ENCODE results near the gene ZNF77.
"Not testable (repeated sequence)": the region's sequence is repeated elsewhere in the genome, so short reads cannot be mapped to it uniquely, and the experiment has no call there.

ZNF77 gene

DNA sequence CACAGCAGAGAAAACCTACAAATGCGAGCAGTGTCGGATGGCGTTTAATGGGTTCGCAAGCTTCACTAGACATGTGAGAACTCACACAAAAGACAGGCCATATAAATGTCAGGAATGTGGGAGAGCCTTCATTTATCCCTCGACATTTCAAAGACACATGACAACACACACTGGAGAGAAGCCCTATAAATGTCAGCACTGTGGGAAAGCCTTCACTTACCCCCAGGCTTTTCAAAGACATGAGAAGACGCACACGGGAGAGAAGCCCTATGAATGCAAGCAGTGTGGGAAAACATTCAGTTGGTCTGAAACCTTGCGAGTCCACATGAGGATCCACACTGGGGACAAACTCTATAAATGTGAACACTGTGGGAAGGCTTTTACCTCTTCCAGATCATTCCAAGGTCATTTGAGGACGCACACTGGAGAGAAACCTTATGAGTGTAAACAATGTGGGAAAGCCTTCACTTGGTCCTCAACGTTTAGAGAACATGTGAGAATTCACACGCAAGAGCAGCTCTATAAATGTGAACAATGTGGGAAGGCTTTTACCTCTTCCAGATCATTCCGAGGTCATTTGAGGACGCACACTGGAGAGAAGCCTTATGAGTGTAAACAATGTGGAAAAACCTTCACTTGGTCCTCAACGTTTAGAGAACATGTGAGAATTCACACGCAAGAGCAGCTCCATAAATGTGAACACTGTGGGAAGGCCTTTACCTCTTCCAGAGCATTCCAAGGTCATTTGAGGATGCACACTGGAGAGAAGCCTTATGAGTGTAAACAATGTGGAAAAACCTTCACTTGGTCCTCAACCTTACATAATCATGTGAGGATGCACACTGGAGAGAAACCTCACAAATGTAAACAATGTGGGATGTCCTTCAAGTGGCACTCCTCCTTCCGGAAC lies 27.2 kb downstream of the ZNF77 start:
- DNase-seq (ENCODE audit: low read depth in 2 of 2): no peak

DNA sequence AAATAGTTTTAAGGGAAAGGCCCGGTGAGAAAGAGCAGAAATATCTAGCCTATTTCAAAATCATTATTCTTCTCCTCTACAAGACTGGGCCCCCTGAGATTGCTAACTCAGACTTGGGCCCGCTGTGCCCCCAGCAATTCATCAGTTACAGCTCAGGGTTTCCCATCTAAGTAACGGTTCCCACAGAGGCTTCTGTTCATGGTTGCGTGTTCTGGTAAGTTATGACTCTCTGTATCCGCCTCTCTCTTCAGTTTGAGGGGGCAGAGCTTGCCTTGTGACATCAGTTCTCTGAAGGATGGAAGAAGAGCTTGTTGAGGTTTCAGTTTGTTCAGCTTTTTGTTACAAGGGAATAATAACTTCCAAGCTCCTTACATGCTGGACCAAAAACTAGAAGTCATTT lies 32.5 kb downstream of the ZNF77 start:
- DNase-seq (ENCODE audit: low read depth in 2 of 2): no peak

DNA sequence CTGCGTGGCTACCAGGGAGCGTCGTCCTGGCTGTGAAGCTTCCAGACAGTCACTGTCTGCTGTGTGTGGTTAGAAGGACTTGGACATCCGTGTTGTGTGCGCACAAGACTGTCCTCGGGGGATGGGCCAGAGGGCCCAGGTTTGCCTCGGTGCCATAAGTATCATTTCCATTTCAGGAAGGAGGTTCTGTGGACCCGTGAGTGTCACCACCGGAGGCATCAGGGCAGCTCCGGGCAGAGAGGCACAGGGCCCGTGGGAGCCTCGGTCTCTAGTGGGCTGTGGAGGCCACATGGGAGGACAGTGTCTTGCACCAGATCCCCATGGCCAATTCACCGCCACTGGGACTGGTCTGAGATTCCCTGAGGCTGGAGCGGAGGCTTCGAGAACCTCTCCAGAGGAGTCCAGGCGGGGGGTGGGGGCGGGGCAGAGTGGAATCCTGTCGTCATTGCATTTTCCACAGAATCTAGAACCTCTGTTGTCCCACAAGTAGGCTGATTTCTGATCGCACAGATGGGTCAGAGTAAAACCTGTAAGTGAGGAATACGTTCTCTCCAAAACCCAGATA lies 38.1 kb downstream of the ZNF77 start:
- no peak for DNase-seq (ENCODE audit: low read depth in 2 of 2)

DNA sequence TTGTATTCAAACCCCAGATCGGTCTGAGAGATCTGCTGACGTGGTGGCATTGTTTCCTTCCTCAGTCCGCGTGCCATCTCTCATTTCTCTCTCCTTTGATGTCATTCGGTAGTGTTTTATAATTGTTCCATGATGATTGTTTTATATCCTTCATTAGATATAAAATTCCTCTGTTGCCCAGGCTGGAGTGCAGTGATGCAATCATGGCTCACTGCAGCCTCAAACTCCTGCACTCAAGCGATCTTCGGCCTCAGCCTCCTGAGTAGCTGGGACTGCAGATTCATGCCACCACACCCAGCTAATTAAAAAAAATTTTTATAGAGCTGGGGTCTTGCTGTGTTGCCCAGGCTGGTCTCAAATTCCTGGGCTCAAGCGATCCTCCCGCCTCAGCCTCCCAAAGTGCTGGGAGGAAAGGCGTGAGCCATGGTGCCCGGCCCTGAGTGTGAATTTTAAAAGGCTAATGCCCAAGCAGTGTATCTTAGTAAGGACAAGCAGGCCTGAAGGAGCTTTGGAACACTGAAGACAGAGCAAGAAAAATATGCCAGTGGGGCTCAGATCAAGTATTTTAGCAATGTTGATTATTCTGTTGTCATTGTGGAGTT lies 38.8 kb downstream of the ZNF77 start:
- no peak for DNase-seq (ENCODE audit: low read depth in 2 of 2)

DNA sequence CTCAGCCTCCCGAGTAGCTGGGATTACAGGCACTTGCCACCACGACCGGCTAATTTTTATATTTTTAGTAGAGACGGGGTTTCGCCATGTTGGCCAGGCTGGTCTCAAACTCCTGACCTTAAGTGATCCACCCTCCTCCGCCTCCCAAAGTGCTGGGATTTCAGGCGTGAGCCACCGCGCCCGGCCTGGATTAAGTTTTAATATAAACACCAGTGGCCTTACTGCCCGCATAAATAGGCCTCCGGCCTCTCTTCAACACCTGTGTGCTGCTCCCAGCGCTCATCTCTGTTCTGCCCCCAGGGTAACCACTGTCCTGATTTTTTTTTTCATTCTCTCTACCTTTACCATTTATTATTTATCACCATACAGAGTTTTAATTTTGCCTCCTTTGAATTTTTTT lies 41.4 kb downstream of the ZNF77 start:
- not testable (repeated sequence) for DNase-seq (ENCODE audit: low read depth in 2 of 2)

DNA sequence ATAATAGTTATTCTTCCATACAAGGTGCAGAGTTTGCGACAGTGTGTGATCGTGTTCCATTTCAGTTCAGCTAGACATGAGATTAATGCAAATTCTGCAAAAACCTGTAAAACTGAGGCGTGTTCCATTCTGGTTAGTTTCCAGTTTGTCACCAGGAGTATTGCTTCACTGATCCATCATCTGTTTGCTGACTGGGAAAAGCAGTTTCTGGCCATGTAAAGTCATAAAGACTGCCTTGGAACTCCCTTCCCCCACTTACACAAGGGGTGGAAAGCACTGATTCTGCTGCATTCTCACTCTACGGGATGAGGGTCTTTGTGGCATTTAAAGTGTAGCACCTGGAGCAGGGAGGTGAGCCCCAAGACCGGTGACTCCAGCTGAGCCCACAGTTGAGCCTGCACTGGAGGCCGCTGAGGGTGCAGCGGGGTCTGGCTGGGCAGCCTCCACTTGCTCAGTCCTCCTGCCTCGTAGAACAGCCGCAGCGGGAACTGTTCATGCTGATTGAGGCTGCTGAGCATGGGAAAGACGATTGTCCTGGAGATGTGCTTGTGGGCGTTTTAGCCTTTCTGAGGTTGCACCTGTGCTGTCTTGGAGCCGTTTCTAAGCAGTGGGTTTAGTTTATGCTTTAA lies 42.1 kb downstream of the ZNF77 start:
- DNase-seq (ENCODE audit: low read depth in 2 of 2): no peak

DNA sequence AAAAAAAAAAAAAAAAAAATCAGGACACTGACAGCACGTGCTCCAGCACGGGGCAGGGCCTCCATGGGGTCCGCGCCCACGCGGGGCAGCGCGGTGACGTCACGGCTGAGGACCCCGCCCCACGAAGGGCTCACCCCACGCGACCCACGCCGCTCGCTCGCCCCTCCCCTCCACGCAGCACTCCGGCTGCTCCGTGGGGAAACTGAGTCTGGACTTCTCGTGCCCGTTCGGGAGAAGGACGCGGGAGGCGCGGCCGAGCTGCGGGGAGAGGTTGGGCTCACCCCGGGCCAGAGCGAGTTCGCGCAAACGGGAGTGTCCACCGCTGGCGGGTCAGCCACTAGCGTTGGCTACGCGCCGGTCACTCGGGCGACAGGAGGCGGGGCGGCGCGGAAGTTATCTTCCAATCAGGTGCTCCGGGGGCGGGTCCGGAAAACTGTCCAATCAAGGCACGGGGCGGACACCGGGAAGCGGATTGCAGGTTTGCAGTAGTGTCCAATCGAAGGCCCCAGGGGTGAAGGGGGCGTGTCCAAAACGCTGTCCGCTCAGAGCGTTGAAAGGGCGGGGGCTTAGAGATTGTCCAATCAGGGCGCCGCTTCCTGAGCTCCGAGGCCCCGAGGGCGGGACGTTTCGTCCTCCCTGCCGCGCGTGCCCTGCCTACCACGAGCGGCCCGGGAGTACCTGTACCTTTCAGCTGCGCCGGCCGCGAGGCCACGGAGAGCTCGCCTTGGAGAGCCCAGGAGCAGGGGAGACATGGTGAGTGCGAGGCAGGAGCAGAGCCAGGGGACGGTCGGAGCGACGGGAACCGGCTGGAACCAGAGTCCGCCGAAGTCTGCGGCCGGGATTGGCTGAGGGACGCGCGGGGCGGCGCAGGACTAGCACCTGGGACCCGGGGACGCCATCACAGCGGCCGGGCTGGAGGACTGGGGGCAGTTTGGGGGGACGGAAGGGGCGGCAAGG lies 44.2 kb downstream of the ZNF77 start, which contains the start of gene ZNF57:
ZNF57 (plus strand) TSS at position 633 of the 957 bp plus-strand sequence; CDS start at position 751, 118 bp downstream.
- peak; percentile 96 to 97 for DNase-seq (ENCODE audit: low read depth in 2 of 2)

DNA sequence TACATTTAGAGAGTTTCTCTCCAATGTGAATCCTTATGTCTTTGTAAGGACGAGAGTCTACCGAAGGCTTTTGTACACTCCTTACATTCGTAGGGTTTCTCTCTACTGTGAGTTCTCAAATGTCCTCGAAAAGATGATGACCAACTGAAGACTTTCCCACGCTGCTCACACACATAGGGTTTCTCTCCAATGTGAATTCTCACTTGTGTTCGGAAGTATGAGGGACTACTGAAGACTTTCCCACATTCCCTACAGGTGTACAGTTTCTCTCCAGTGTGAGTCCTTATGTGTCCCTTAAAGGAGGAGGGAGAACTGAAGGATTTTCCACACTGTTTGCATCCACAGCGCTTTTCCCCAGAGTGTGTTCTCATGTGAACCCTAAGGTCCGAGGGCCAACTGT lies 48.1 kb downstream of the ZNF77 start:
- no peak for DNase-seq (ENCODE audit: low read depth in 2 of 2)

DNA sequence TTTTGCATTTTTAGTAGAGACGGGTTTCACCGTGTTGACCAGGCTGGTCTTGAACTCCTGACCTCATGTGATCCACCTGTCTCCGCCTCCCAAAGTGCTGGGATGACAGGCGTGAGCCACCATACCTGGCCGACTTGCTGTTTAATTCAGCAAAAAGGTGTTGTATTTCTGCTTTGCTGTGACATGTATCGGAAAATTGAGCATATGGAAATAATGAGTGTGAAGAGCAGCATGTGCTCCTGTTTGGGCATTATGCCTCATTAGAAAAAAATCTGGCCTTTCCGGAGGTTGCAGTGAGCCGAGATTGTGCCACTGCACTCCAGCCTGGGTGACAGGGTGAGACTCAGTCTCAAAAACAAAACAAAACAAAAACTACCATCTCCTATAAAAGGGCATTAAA lies 54.2 kb downstream of the ZNF77 start:
- not testable (repeated sequence) for DNase-seq (ENCODE audit: low read depth in 2 of 2)

DNA sequence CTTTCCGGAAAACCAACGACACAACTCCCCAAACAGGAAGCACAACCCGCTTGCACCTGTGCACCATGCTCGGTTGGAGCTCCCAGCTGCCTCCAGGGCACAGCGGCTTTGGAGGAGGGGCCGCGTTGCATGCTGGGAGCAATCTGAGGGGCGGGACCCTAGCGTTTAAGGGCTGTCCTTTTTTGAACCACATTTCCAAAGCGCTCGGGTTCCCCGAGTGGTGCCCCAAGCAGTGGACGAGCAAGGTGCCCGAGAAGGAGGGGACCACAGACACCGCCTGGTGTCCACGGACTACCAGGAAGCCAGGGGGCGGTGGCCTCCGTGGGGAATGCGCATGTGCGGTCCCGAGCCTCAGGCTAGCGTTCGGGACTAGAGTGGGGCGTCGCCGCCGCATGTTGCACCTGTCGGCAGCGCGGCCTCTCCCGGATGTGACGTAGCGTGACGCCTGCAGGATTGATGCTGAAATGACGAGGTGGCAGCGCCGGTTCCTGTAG lies 56.0 kb downstream of the ZNF77 start:
- peak in 1 of 2 donors; percentile 42 for DNase-seq (ENCODE audit: low read depth in 2 of 2)

DNA sequence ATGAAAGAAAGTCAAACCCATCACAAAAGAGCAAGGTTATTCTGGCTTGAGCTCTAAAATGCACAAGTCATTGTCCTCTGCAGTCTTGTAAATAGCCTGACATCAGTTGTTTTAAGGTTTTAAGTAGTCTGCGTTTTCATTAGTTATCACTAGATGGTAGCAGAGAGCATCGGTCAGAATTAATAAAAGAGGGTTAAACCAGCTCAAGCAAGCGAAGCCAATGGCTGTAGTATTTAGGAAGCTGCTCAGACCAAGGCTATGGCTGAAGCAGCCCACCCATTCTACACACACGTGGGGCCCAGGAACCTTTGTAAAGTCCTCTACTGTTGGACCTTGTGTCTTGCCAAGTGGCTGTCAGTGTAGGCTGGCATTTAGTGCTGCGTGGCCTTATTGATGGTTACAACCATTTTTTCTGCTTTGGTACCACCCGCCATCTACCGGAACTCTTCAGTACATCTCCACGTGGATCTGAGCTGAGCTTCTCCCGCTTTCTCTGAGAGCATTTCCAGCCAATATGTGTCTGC lies 57.3 kb downstream of the ZNF77 start:
- no peak for DNase-seq (ENCODE audit: low read depth in 2 of 2)

DNA sequence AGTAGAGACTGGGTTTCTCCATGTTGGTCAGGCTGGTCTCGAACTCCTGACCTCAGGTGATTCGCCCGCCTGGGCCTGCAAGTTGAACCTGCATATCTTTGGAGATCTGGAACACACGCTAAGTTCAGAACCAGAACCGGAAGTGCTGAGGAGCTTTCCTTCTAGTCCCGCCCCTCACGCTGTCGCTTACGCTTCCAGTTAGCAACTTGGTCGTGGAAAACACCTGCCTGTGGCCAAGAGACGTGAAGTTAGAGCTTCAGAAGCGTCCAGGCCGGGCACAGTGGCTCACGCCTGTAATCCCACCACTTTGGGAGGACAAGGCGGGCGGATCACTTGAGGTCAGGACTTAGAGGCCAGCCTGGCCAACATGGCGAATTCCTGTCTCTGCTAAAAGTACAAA lies 59.0 kb downstream of the ZNF77 start:
- no peak for DNase-seq (ENCODE audit: low read depth in 2 of 2)

DNA sequence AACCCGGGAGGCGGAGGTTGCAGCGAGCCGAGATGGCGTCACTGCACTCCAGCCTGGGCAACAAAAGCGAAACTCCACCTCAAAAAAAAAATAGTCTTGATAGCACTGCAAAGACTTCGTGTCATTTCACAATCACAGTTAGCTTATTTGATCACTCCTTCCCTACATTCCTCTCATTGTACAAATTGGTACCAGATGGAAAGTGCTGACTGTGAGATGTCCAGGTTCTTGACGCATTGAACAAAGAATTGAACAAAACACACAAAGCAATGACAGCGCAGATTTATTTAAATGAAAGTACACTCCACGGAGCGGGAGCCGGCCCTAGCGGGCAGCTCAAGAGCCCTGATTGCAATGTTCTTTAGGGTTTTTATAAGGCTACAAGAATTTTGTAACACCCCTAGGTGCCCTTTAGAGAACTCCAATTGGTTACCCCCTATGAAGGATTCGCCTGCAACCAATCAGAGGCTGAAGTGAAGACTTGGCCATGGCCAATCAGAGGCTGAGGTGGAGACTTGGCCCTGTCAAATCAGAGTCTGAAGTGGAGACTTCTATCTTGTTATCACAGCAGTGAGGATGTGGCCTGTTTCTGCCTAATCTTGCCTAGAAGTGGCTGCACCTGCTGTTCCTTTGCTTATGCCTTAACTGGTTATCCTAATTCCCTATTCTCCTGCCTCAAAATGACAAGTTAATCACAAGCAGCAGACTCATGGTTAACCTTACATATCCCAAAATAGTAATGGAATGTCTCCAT lies 60.9 kb downstream of the ZNF77 start:
- no peak for DNase-seq (ENCODE audit: low read depth in 2 of 2)

Measured in activated CD8-positive, alpha-beta memory T cell treated with anti-CD3 and anti-CD28 coated beads for 4 hours (primary cell).